8988T (cell line): ENCODE measurements around the gene GATAD2A.
"Not testable (repeated sequence)": the region's sequence is repeated elsewhere in the genome, so short reads cannot be mapped to it uniquely, and the experiment has no call there.

Experiments used
- DNase-seq: peaks from one replicate; pipeline ENCODE4 v3.0.0; 2011

The GATAD2A gene

DNA sequence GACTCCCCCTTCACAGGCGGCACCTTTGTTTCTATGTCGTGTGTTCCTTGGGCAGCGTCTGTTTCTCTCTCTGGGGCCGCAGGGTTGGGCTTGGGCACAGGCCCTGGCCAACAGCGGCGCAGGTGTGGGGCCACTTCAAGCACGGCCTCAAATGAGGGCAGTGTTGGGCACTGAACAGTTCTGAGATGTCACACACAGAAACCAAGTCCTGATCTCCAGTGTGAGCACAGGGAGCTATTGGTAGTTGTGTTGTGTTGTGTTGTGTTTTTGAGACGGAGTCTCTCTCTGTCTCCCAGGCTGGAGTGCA is 42.7 kb downstream of the GATAD2A start:
- no peak for DNase-seq

DNA sequence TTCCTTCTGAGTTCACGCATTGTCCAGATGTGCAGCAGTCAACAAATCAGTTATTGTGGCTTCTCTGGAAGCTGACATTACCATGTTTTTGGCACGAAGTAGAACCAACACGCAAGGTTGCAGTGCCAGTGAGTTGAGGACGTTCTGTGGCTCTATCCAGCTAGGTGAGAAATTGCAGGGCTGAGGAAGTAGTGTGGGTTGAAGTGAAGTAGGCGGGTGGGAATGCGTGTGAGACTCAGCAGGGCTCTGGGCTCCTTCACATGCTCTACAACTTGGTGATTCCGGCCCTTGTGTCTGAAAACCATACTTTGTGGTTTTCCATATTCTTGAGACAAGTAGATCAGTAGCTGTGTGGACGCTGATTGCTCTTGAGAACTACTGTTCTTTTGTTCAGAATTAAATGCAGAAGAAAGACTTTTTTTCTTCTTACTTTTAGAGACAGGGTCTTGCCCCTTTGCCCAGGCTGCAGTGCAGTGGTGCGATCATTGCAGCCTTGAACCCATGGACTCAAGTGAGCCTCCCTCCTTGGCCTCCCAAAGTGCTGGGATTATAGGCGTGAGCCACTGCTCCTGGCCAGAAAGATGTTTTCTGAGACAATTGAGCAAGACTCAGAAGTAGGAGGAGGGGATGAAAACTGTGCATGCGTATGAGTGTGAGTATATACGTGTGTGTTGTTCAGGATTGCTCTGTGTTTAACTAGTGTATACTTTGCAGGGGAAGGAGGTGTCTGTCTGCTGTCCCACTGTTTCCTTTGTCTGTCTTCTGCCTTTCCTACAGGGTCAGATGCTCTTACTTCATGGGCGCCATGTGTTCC is 46.2 kb downstream of the GATAD2A start:
- DNase-seq, result no peak

GRCh38 chr19:19452243-19453124 is 47.0 kb downstream of the GATAD2A start:
- DNase-seq, result no peak

- DNase-seq, result no peak
Observed at GRCh38 chr19:19453125-19453454, 47.6 kb downstream of the GATAD2A start.

DNA sequence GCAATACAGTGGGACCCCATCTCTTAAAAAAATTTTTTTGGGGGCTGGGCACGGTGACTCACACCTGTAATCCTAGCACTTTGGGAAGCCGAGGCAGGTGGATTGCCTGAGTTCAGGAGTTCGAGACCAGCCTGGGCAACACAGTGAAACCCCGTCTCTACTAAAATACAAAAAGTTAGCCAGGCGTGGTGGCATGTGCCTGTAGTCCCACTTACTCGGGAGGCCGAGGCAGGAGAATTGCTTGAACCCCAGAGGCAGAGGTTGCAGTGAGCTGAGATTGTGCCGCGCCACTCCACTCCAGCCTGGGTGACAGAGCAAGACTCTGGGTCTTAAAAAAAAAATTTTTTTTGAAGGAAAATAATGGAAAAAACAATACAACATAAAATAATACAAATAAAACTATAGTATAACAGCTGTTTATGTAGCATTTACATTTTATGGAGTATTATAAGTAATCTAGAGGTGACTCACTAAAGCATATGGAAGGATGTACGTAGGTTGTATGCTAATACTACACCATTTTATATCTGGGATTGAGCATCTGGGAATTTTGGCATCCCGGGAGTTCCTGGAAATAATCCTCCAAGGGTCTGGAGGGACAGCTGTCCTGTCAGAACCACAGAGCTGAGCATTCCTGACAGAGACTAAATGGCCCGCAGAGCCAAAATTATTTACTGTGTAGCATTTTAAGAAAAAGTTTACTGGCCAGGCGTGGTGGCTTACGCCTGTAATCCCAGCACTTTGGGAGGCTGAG is 49.9 kb downstream of the GATAD2A start:
- not testable (repeated sequence) for DNase-seq

- DNase-seq, result no peak
Observed at GRCh38 chr19:19457671-19458070, 52.2 kb downstream of the GATAD2A start.

- no peak for DNase-seq
Observed at GRCh38 chr19:19458110-19458816, 52.8 kb downstream of the GATAD2A start.

DNA sequence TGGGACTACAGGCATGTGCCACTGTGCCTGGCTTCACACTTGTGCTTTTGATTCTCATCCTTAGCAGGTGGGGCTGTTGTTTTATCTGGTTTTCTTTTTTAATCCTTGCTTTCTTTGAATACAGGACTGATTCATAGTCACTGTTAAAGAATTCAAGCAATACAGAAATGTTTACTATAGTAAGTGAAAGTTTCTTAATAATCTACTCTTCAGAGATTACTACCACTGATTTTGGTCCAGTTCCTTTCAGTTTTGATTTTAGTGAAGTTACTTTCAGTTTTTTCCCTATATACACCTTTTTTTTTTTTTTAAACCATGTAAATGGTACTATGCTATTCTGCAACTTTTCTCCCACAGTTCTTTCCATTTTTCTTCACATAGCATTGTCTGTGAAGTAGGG is 53.6 kb downstream of the GATAD2A start:
- DNase-seq, result no peak

DNA sequence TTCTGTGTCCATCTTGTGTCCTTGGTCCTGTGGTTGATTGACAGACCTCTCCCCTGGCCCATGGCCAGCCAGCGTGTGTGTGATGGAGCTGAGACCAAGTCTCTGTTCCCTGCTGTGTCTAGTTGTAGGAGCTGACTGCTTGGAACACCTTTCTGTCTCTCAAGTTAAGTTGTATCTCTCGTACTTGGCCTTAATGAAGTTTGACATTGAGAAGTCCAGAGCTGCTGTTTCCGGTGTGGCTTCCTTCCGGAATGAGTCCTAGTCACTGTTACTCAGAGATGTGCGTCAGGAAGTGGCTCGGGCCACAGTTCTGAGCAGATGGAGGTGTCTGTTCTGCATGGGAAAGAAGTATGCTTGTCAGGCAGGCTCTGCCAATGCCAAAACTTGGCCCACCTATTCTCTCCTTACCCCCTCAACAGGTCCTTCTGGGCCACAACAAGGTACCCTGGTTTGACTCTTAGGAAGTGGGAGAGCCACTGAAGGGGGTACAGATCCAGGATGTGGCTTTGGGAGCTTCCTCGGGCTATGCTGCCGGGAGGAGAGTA is 54.3 kb downstream of the GATAD2A start:
- peak; percentile 73 for DNase-seq

DNA sequence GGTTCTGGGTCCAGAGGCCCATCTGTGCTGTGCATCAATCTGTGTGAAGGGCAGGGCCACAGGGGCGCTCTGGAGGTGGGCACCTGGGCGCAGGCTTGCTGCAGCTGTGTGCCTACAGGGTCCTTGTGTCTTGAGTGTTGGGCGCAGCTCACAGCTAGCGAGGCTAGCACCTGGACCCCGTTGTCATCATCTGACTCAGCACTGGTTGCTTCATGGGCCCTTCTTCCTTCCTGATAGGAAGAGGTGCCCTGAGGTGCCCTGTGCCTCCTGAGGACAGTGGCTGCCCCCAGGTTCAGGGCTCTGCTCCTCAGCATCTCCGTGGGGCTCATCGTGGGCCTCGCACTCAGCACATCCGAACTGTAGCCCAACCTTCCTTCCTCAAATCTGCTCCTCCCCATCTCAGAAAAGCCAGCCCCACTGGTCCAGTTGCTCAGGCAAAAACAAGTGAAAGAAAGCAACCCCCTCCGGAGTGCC is 54.8 kb downstream of the GATAD2A start:
- DNase-seq, result no peak

DNA sequence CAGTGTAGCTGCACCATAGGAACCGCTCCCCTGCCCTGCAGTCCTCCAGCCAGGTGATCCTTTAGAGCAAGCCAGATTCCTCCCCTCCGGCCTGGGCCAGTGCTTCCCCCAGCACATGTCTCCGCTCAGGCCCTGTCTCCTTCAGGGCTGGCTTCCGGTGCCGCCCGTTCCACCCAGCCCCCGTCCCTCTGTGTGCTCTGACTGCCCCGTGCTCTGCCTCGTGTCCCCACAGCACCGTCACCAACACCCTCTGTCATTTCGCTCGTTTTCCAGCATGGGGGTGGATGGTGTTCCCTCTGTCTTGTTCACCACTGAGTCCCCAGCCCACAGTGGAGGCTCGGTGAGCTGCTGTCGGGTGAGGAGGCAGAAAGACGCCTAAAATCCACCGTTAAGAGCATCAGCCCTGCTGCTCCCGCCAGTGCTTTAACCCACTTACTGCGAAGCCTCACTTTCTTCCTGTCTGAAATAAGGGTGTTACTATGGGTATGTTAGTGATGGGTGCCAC is 55.3 kb downstream of the GATAD2A start:
- no peak for DNase-seq

GRCh38 chr19:19461306-19461670 is 55.8 kb downstream of the GATAD2A start:
- no peak for DNase-seq

GRCh38 chr19:19461671-19462622 is 56.5 kb downstream of the GATAD2A start:
- DNase-seq, result no peak

- DNase-seq, result no peak
Observed at GRCh38 chr19:19463348-19464117, 58.1 kb downstream of the GATAD2A start.

DNA sequence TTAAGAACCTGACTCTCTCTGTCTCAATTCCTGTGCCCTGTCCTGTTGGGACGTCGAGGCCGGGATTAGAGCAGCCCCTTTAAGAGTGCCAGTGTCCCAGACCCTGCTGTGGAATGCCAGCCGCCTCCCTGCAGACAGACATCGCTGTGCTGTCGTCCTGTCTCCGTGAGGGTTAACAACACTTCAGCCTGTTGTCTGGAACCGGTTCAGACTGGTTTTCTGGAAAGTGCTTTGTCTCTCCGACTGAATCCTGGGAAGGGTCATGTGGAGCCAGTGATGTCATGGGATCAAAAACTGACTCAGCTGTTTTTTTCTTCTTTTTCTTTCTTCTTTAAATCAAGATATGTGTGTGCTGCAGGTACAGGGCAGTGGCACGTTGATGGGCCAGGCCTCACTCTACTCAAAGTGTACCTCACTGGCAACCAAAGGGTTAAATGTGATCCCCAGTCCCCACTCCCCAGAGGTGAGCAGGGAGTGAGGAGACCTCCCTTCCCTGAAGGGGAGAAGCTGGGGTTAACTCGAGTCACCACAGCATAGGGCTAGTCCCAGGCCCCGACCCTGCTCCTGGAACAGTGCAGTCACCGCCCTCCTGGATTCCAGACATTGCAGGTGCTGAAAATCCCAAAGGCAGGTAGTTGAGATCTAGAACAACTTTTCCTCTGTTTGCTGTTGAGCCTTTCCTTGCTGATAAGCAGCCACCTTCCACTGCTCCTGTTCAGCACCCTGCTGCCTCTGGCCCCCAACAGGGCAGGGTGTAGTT is 59.0 kb downstream of the GATAD2A start:
- DNase-seq, result no peak

DNA sequence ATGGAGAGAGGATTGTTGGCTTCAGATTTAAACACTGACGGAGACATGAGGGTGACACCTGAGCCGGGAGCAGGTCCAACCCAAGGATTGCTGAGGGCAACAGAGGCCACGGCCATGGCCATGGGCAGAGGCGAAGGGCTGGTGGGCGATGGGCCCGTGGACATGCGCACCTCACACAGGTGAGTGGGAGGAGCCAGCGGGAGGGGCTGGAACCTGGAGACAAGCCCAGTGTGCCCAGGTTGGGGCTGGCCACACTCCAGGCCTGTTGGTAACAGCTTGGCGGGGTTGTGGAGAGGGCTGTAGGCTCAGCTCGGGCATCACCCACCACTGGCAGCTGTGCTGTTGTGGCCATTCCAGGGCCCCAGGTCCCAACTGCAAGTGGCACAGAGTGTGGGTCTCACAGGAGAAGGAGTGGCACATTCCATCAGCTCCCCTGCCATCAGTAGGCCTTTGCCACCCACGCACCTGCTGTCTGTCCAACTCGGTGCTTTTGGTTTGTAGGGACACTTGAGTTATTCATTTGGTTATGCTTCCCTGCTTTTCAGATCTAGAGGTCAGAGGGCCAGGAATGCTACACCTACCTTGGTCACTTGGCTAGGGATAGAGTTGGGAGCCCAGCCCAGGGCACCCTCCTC is 60.1 kb downstream of the GATAD2A start:
- no peak for DNase-seq

GRCh38 chr19:19466201-19466600 is 60.7 kb downstream of the GATAD2A start:
- no peak for DNase-seq

GRCh38 chr19:19468424-19469050 is 63.1 kb downstream of the GATAD2A start:
- no peak for DNase-seq

DNA sequence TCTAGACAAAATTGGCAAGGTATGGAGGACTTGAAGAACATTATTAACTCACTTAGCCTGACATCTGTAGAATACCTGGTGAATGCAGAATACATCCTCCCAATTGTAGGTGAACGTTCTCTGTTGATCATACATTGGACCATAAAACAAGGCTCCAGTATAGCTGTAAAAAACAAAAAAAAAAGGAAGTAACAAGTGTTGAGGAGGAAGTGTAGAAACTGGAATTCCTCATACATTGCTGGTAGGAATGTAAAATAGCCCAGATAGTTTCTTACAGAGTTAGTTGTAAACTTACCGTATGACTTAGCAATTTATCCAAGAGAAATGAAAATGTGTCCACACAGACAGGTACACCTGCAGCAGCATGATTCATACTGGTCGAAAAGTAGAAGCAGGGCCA is 65.1 kb downstream of the GATAD2A start:
- no peak for DNase-seq
